IMR-90 (cell line): ENCODE data around the gene SMCHD1. TPM values are rescaled to one million over a fixed set of nuclear protein-coding genes. Genes with fewer than 3 reads are reported as not detected.

Experiments
- ATAC-seq: fragments of 200-7000 bp; cut with Tn5 transposase; 2 replicates; pipeline ENCODE4 v1.9.1; 2020; ENCODE audit warnings: low read depth, mild to moderate bottlenecking, moderate library complexity
- BruUV-seq: library from RNA; stranded (reverse); fragments of 400-500 nt; replicated peaks from 2 replicates; lab custom pipeline; 2021; lab: Mats Ljungman, UMichigan
- CTCF ChIA-PET: fragments of 300-600 bp; formaldehyde crosslinking; extraction: SDS; loops from one replicate; lab custom pipeline; 2021; ENCODE audit warnings: antibody characterized with exemption; lab: Yijun Ruan, JAX
- POLR2A ChIA-PET: fragments of 300-600 bp; sonication (Branson Sonifier 250); formaldehyde crosslinking; loops from one replicate; lab custom pipeline; 2022; ENCODE audit warnings: antibody characterized with exemption; ENCODE audit not compliant: unreplicated experiment; lab: Charles Lee
- DNase-seq: peaks from one replicate; pipeline ENCODE4 v3.0.0; 2013
- H2AFZ ChIP-seq: replicated peaks from 2 replicates; pipeline ENCODE3; 2013; ENCODE audit warnings: low read length, mild to moderate bottlenecking; ENCODE audit not compliant: poor library complexity
- H2AK5ac ChIP-seq: 2 replicates; pipeline ENCODE4 v1.6.1; 2013; ENCODE audit warnings: low read depth, low read length, inconsistent platforms
- H2AK9ac ChIP-seq: replicated peaks from 2 replicates; pipeline ENCODE3; 2013; ENCODE audit warnings: mild to moderate bottlenecking, low read depth, low read length, moderate library complexity; ENCODE audit not compliant: poor library complexity
- H2BK120ac ChIP-seq: 2 replicates; pipeline ENCODE4 v1.6.1; 2013; ENCODE audit warnings: low read depth, low read length, inconsistent platforms
- H2BK15ac ChIP-seq: 3 replicates; pipeline ENCODE4 v1.6.1; 2013; ENCODE audit warnings: low read depth, low read length, inconsistent platforms
- H2BK20ac ChIP-seq: 2 replicates; pipeline ENCODE4 v1.6.1; 2013; ENCODE audit warnings: low read depth, mild to moderate bottlenecking, inconsistent platforms, low read length, moderate library complexity
- H2BK5ac ChIP-seq: 2 replicates; pipeline ENCODE4 v1.6.1; 2013; ENCODE audit warnings: mild to moderate bottlenecking, low read depth, low read length, inconsistent platforms; ENCODE audit not compliant: poor library complexity, severe bottlenecking
- H3K14ac ChIP-seq: replicated peaks from 2 replicates; pipeline ENCODE4 v1.6.1; 2013; ENCODE audit warnings: low read depth, low read length, inconsistent platforms
- H3K18ac ChIP-seq: 2 replicates; pipeline ENCODE4 v1.6.1; 2013; ENCODE audit warnings: low read depth, low read length, control low read depth
- H3K23ac ChIP-seq: 2 replicates; pipeline ENCODE4 v1.6.1; 2013; ENCODE audit warnings: low read depth, low read length, inconsistent platforms
- H3K27ac ChIP-seq: 2 replicates; pipeline ENCODE4 v1.5.1; 2013; ENCODE audit warnings: mild to moderate bottlenecking, control low read depth, low read length; ENCODE audit not compliant: insufficient read depth
- H3K27me3 ChIP-seq: 2 replicates; pipeline ENCODE4 v1.6.1; 2013; ENCODE audit warnings: low read length; ENCODE audit not compliant: control insufficient read depth, insufficient read depth
- H3K36me3 ChIP-seq: 2 replicates; pipeline ENCODE4 v1.6.1; 2013; ENCODE audit warnings: low read length, mixed read lengths; ENCODE audit not compliant: control insufficient read depth, insufficient read depth
- H3K4ac ChIP-seq: 2 replicates; pipeline ENCODE4 v1.6.1; 2013; ENCODE audit warnings: low read depth, low read length, inconsistent platforms
- H3K4me1 ChIP-seq: 2 replicates; pipeline ENCODE4 v1.6.1; 2013; ENCODE audit warnings: low read length, mixed read lengths; ENCODE audit not compliant: control insufficient read depth, insufficient read depth
- H3K4me2 ChIP-seq: 2 replicates; pipeline ENCODE4 v1.6.1; 2013; ENCODE audit warnings: low read depth, mild to moderate bottlenecking, control low read depth, low read length, moderate library complexity
- H3K4me3 ChIP-seq: 2 replicates; pipeline ENCODE4 v1.5.1; 2013; ENCODE audit warnings: low read depth, mild to moderate bottlenecking, control low read depth, low read length, moderate library complexity; ENCODE audit not compliant: insufficient read depth
- H3K56ac ChIP-seq: 2 replicates; pipeline ENCODE4 v1.6.1; 2013; ENCODE audit warnings: low read length, inconsistent platforms; ENCODE audit not compliant: insufficient read depth; ENCODE audit errors: extremely low read depth
- H3K79me1 ChIP-seq, 2 experiments: 2 replicates each; pipeline ENCODE4 v1.6.1; 2013; ENCODE audit warnings: low read length in 2 of 2, inconsistent platforms in 1 of 2, low read depth in 1 of 2
- H3K9ac ChIP-seq: 2 replicates; pipeline ENCODE4 v1.6.1; 2013; ENCODE audit warnings: low read depth, low read length, control low read depth
- H3K9me1 ChIP-seq: 2 replicates; pipeline ENCODE4 v1.6.1; 2013; ENCODE audit warnings: low read length, inconsistent platforms; ENCODE audit not compliant: insufficient read depth
- H3K9me3 ChIP-seq: 2 replicates; pipeline ENCODE4 v1.6.1; 2013; ENCODE audit warnings: low read length; ENCODE audit not compliant: control insufficient read depth, insufficient read depth
- H4K20me1 ChIP-seq: 2 replicates; pipeline ENCODE4 v1.6.1; 2013; ENCODE audit warnings: low read length, inconsistent platforms; ENCODE audit not compliant: insufficient read depth
- H4K5ac ChIP-seq: 2 replicates; pipeline ENCODE4 v1.6.1; 2013; ENCODE audit warnings: mild to moderate bottlenecking, low read depth, low read length, control low read depth
- H4K8ac ChIP-seq, 2 experiments: 2 replicates each; pipeline ENCODE4 v1.6.1; 2013; ENCODE audit warnings: low read depth in 2 of 2, low read length in 2 of 2, control low read depth in 1 of 2, inconsistent platforms in 1 of 2
- H4K91ac ChIP-seq: 2 replicates; pipeline ENCODE4 v1.6.1; 2013; ENCODE audit warnings: low read depth, low read length, inconsistent platforms; ENCODE audit not compliant: insufficient read depth
- CHD1 ChIP-seq: IDR thresholded peaks from 2 replicates; pipeline ENCODE4 v1.6.1; 2012; ENCODE audit warnings: low read depth, low read length, improper control_type of control experiment
- CTCF ChIP-seq: conservative IDR thresholded peaks from 2 replicates; pipeline ENCODE4 v1.5.1; 2012; ENCODE audit warnings: mild to moderate bottlenecking, low read depth, low read length, improper control_type of control experiment
- ELK1 ChIP-seq: fragments of 150-350 bp; IDR thresholded peaks from 2 replicates; pipeline ENCODE4 v1.6.1; 2016; ENCODE audit warnings: low read depth, mild to moderate bottlenecking, low read length, moderate library complexity, borderline replicate concordance
- MAFK ChIP-seq: IDR thresholded peaks from 2 replicates; pipeline ENCODE4 v1.6.1; 2012; ENCODE audit warnings: low read depth, low read length, improper control_type of control experiment
- MXI1 ChIP-seq: IDR thresholded peaks from 2 replicates; pipeline ENCODE4 v1.6.1; 2012; ENCODE audit warnings: low read depth, mild to moderate bottlenecking, low read length, moderate library complexity, borderline replicate concordance
- POLR2A ChIP-seq: IDR thresholded peaks from 2 replicates; pipeline ENCODE4 v1.6.1; 2012; ENCODE audit warnings: mild to moderate bottlenecking, low read depth, low read length
- RAD21 ChIP-seq: IDR thresholded peaks from 2 replicates; pipeline ENCODE4 v1.6.1; 2012; ENCODE audit warnings: low read length, improper control_type of control experiment
- USF2 ChIP-seq: fragments of 150-350 bp; IDR thresholded peaks from 2 replicates; pipeline ENCODE4 v1.6.1; 2017; ENCODE audit warnings: mild to moderate bottlenecking, antibody characterized with exemption, low read length, low read depth
- WGBS, 2 experiments: methylation state at CpG; one replicate each; pipeline versions ENCODE4 v1.1.5 to v1.1.7; 2013; ENCODE audit warnings: missing lambda C conversion rate in 2 of 2; ENCODE audit not compliant: insufficient read length in 1 of 2; ENCODE audit errors: extremely low coverage in 2 of 2; 5-methylcytosine and 5-hydroxymethylcytosine counted together
- dilution Hi-C: fragments of 300-500 bp; cut with HindIII; formaldehyde crosslinking; loops from one replicate; pipeline ENCODE4 v1.14.3; 2018; ENCODE audit warnings: low sequenced_read_pairs; ENCODE audit not compliant: unreplicated experiment
- in situ Hi-C: fragments of 300-500 bp; cut with MboI; formaldehyde crosslinking; loops from 3 replicates; pipeline ENCODE4 v1.14.3; 2019; ENCODE audit warnings: low sequenced_read_pairs, inconsistent platforms, mixed read lengths
- intact Hi-C: fragments of 100-400 bp; cut with micrococcal nuclease; formaldehyde crosslinking; loops from 2 replicates; pipeline ENCODE4 v1.10.0; 2022
- polyA plus RNA-seq, 3 experiments: library from polyadenylated mRNA; depleted of rRNA; stranded (reverse); fragments of >200 nt; gene quantifications; 2 replicates each; pipeline ENCODE4 v1.2.3, GENCODE V29; 2012; ENCODE audit warnings: low replicate concordance in 1 of 3
- total RNA-seq: library from RNA; depleted of rRNA; stranded (reverse); fragments of >200 nt; gene quantifications from 2 replicates; pipeline ENCODE4 v1.2.3, GENCODE V29; 2012

SMCHD1 gene
- total and polyA plus RNA-seq, 2 of the 4 experiments (the other 2 are of a cell fraction), result 14.8 to 47.3 TPM

- TF ChIP-seq MXI1 (no peak), USF2 (no peak), RAD21 (no peak), MAFK (no peak), ELK1 (no peak), CHD1 (no peak), POLR2A (no peak), CTCF (no peak)
- ChIA-PET CTCF (no interaction called here), POLR2A (no interaction called here)
- Histone ChIP-seq H4K91ac (no peak overlapping the region), H2BK5ac (no peak overlapping the region), H2BK15ac (no peak overlapping the region), H3K4me1 (no peaks in the 10 kb centered on the region), H3K27me3 (no peaks in the 10 kb centered on the region), H3K23ac (no peak overlapping the region), H3K9ac (no peak overlapping the region), H2AK9ac (no peak overlapping the region), H4K5ac (no peak overlapping the region), H3K27ac (no peak overlapping the region), H3K4me2 (no peak overlapping the region), H3K56ac (no peak overlapping the region), H3K36me3 (peaks cover 23% of the 10 kb centered on the region), H2BK20ac (no peak overlapping the region), H4K8ac (no peak overlapping the region), H3K9me3 (no peaks in the 10 kb centered on the region), H3K18ac (no peak overlapping the region), H3K4me3 (no peak overlapping the region), H3K9me1 (no peaks in the 10 kb centered on the region), H3K79me1 (peaks cover 8 to 10% of the 10 kb centered on the region in 2 experiments; a peak in 2 of 4 replicates), H4K20me1 (no peaks in the 10 kb centered on the region), H2BK120ac (no peak overlapping the region), H2AK5ac (no peak overlapping the region), H2AFZ (no peak overlapping the region), H3K4ac (no peak overlapping the region), H3K14ac (no peak overlapping the region)
- ATAC-seq, result no peak
- no CpG with 5 or more reads among the region's 2 CpGs for WGBS, 2 experiments
- dilution Hi-C loops, result no loop called here
- BruUV-seq, result no TSS peak
- in situ Hi-C loops, result no loop called here
- no peak for DNase-seq
- intact Hi-C loops, result loop anchor here (5.0 kb wide), 1 partner anchor 47 kb away; no protein-coding TSS in a partner anchor
Observed at GRCh38 chr18:2799369-2799768, 143.8 kb downstream of the SMCHD1 start.
